ENCODE data around the gene NOBOX. TPM values are rescaled to one million over a fixed set of nuclear protein-coding genes. Genes with fewer than 3 reads are reported as not detected.
A peak's percentile ranks its signal among the peaks of the same experiment; 100 is the strongest.

Gene NOBOX
- total RNA-seq, 1 donor from 2014 or later: not detected

DNA sequence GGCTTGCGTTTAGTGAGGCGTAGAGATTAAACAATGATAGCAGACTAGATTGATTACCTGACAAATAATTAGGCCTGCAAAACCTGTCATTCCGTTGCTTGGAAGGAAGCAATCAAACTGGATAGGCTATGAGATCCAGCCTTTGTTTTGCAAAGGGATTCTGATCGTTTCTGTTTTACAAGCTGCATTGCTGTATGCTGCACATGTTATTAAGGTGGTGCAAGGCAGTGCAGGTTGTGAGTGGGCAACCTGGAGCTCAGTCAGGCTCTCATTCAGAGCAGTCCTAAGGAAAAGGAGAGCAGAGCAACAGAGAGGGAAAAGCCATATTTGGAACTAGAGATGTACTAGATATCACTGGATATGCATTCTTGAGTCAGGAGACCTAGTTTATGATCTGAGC is 6.9 kb upstream of the NOBOX start:
- H3K9me3 Mint-ChIP-seq: no peaks in the 10 kb centered on the region
- H3K4me1 Mint-ChIP-seq (ENCODE audit: low read depth): no peaks in the 10 kb centered on the region
- H3K27me3 Mint-ChIP-seq (ENCODE audit: insufficient read depth): peaks cover 14% of the 10 kb centered on the region
- no peak for DNase-seq (ENCODE audit: low spot score)
- no peak overlapping the region for H3K27ac Mint-ChIP-seq
- H3K4me3 Mint-ChIP-seq: no peak overlapping the region
- intact Hi-C loops (cut with micrococcal nuclease): no loop called here
- H3K36me3 Mint-ChIP-seq (ENCODE audit: low read depth): no peaks in the 10 kb centered on the region

DNA sequence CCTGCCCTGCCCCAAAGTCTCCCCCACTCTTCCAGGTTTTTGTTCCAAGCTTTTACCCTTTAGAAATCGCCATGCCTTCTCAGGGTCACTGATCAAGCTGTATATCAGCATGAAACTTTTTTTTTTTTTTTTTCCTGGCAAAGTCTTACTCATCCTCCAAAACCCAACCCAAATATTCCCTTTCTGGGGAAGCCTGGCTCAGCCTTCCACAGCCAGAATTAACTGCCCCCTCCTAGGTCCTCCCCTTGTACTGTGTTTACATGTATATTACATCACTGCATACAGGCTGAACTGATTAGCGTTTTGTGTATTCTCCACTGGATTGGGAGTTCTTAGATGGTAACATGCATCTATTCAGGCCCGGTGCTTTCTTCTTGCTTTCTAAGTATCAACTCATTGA is 4.6 kb upstream of the NOBOX start:
- Mint-ChIP-seq H3K4me3 (no peak overlapping the region), H3K36me3 (ENCODE audit: low read depth) (no peaks in the 10 kb centered on the region), H3K27me3 (ENCODE audit: insufficient read depth) (peaks cover 9% of the 10 kb centered on the region), H3K9me3 (no peaks in the 10 kb centered on the region), H3K4me1 (ENCODE audit: low read depth) (no peaks in the 10 kb centered on the region), H3K27ac (no peak overlapping the region)
- intact Hi-C loops (cut with micrococcal nuclease): no loop called here
- no peak for DNase-seq (ENCODE audit: low spot score)

DNA sequence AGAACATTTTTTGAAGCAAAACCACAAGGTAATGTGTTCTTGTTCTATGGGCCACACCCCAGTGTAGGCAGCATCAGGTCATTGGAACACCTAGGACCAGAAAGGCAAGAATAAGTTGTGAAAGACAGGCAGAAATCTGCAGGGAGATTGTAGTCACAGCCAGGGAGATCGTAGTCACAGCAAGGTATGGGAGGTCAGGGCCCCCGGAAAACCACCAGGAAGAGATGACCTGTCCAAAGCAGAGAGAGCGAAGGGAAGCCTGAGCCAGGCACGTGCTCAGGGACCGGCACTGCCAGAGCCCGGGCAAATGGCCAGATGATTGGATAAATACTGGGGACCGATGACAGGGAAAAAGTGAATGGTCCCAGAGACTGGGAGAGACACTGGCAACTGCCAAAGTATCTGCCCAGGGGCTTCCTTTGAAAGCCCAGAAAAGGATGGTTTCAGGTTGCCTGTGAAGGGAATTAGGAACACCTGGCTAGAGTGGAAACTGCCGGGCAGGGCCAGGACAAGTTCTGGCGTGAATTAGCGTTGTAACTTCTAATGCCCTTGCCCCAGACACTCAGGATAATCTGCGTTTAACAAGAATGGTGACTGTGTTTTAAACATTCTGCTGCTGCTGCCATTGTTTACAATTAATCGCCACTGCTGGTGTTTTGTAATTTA is 3.9 kb upstream of the NOBOX start:
- H3K27ac Mint-ChIP-seq: no peak overlapping the region
- no peaks in the 10 kb centered on the region for H3K4me1 Mint-ChIP-seq (ENCODE audit: low read depth)
- H3K9me3 Mint-ChIP-seq: no peaks in the 10 kb centered on the region
- H3K4me3 Mint-ChIP-seq: no peak overlapping the region
- no peak for DNase-seq (ENCODE audit: low spot score)
- peaks cover 9% of the 10 kb centered on the region for H3K27me3 Mint-ChIP-seq (ENCODE audit: insufficient read depth)
- intact Hi-C loops (cut with micrococcal nuclease): no loop called here
- H3K36me3 Mint-ChIP-seq (ENCODE audit: low read depth): no peaks in the 10 kb centered on the region

DNA sequence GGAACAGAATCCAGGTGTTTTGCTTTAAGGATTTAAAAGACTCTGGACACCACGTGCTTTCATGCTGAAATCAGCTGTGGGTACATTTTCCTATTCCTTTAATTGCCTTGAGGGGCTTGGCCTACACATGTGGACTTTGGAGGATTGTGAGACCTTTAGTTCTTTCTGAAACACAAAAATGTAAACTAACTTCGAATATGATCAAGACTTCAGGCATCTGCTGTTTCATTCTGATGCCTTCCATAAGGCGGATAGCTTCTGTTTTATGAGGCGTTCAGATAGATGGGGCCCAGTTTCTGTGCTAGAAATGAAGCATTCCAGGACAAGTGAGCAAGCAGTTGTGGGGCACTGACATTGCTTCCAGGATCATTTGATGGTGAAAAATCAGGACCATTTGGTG is 1.5 kb upstream of the NOBOX start:
- intact Hi-C loops (cut with micrococcal nuclease): no loop called here
- Mint-ChIP-seq H3K27me3 (ENCODE audit: insufficient read depth) (peaks cover 9% of the 10 kb centered on the region), H3K4me3 (no peak overlapping the region), H3K27ac (no peak overlapping the region), H3K36me3 (ENCODE audit: low read depth) (no peaks in the 10 kb centered on the region), H3K4me1 (ENCODE audit: low read depth) (no peaks in the 10 kb centered on the region), H3K9me3 (no peaks in the 10 kb centered on the region)
- DNase-seq (ENCODE audit: low spot score): no peak

DNA sequence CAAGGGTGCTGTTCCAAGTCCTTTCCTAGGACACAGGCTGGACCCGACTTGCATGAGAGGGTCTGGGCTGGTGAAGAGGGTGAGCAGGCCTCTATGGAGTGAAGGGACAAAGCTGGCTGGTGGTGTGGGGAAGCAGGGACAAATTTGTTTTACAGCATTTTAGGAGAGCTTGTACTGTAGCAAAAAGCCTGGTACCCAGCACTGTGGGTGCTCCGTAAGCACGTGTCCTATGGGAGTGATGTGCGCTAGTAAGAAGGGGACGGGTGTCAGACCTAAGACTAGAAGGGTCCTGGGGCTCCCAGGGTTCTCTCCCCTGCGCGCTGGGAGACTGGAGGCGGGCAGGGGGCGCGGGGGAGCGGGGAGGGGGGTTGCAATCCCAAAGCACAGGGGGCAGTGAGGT is 391 bp downstream of the NOBOX start:
- intact Hi-C loops (cut with micrococcal nuclease): no loop called here

DNA sequence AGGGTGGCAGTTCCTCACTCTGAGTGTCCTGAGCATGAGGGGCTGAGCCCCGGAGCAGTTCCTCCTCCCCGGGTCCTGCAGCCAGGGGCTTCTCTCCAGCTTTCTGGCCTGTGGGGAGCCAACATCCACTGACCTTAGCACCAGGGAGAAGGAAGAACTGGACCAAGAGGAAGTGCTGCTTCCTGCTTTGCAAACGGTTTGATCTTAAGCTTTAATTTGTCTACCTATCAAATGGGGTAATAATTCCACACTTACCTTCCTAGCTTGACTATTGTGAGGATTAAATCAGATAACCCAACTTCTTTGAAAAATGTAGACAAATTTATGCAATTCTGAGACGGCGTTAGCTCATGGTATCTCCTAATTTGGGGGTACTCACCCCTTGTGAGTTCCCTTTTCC is 2.0 kb downstream of the NOBOX start:
- intact Hi-C loops (cut with micrococcal nuclease): no loop called here
- Mint-ChIP-seq H3K9me3 (no peaks in the 10 kb centered on the region), H3K4me3 (no peak overlapping the region), H3K4me1 (ENCODE audit: low read depth) (no peaks in the 10 kb centered on the region), H3K27me3 (ENCODE audit: insufficient read depth) (peaks cover 2% of the 10 kb centered on the region), H3K36me3 (ENCODE audit: low read depth) (no peaks in the 10 kb centered on the region), H3K27ac (no peak overlapping the region)
- no peak for DNase-seq (ENCODE audit: low spot score)

More for the DNA sequence above, 391 bp downstream of the NOBOX start:
- no peaks in the 10 kb centered on the region for H3K4me1 Mint-ChIP-seq (ENCODE audit: low read depth)
- no peak overlapping the region for H3K4me3 Mint-ChIP-seq
- no peaks in the 10 kb centered on the region for H3K36me3 Mint-ChIP-seq (ENCODE audit: low read depth)
- DNase-seq (ENCODE audit: low spot score): no peak
- no peak overlapping the region for H3K27ac Mint-ChIP-seq
- no peaks in the 10 kb centered on the region for H3K9me3 Mint-ChIP-seq
- peaks cover 7% of the 10 kb centered on the region for H3K27me3 Mint-ChIP-seq (ENCODE audit: insufficient read depth)

DNA sequence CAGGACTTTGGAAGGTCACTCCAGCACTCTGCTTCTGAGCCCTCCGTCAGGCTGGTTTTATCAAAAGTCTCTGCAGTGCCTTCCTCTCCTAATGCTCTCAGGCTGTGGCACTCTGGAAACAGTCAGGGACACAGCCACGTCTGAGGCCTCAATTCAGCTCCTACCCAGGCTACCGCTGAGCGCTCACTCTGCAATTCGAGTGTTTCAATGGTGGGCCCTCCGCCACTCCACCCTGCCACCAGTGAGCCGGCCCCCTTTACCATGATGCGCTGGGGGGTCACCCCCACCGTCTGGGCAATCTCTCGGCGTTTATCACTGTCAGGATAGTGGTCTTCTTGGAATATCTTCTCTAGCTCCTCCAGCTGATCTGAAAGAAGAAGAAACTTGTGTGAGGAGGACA is 3.5 kb downstream of the NOBOX start:
- Mint-ChIP-seq H3K27ac (no peak overlapping the region), H3K4me3 (no peak overlapping the region), H3K4me1 (ENCODE audit: low read depth) (no peaks in the 10 kb centered on the region), H3K36me3 (ENCODE audit: low read depth) (no peaks in the 10 kb centered on the region), H3K27me3 (ENCODE audit: insufficient read depth) (peaks cover 4% of the 10 kb centered on the region), H3K9me3 (no peaks in the 10 kb centered on the region)
- intact Hi-C loops (cut with micrococcal nuclease): no loop called here
- DNase-seq (ENCODE audit: low spot score): no peak

DNA sequence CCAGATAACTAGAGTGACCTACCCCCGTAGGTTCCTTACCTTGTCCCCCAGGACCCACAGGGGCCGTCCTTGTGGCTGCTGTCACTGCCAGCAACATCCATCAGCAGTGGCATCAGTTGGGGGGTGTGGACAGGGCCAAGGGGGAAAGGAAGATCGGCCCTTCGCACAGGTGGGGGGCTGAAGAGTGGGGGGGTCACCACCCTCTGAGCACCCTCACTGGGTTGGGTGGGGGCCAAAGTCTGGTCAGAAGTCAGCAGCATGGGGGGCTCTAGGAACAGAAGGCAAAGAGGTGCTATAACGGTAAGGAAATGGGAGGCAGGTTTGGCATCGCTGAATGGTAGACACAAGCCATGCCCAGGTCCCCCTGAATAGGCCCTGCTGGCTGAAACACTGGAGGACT is 4.6 kb downstream of the NOBOX start:
- Mint-ChIP-seq H3K4me1 (ENCODE audit: low read depth) (no peaks in the 10 kb centered on the region), H3K27me3 (ENCODE audit: insufficient read depth) (peaks cover 4% of the 10 kb centered on the region), H3K36me3 (ENCODE audit: low read depth) (no peaks in the 10 kb centered on the region), H3K4me3 (no peak overlapping the region), H3K27ac (no peak overlapping the region), H3K9me3 (no peaks in the 10 kb centered on the region)
- intact Hi-C loops (cut with micrococcal nuclease): no loop called here
- DNase-seq (ENCODE audit: low spot score): no peak

DNA sequence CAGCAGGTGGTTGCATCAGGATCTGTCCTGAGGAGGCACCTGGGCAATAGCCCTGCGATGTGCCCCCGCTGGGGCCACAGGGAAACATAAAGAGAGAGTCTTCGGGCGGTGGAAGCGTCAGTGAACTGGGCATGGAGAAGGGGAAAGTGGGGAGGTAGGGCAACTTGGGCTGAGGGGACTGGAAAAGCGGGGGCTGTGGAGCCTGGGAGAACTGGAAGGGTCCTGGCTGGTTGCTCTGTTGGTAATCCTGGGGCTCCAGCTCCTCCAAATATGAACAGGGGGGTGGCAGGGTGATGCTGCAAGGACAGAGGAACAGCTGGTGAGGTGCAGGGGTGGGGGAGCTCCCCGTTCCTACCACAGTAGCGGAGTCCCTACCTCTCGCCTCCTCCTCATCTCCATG is 5.2 kb downstream of the NOBOX start:
- H3K36me3 Mint-ChIP-seq (ENCODE audit: low read depth): no peaks in the 10 kb centered on the region
- DNase-seq (ENCODE audit: low spot score): no peak
- peaks cover 4% of the 10 kb centered on the region for H3K27me3 Mint-ChIP-seq (ENCODE audit: insufficient read depth)
- intact Hi-C loops (cut with micrococcal nuclease): no loop called here
- H3K9me3 Mint-ChIP-seq: no peaks in the 10 kb centered on the region
- H3K27ac Mint-ChIP-seq: no peak overlapping the region
- H3K4me1 Mint-ChIP-seq (ENCODE audit: low read depth): no peaks in the 10 kb centered on the region
- no peak overlapping the region for H3K4me3 Mint-ChIP-seq

DNA sequence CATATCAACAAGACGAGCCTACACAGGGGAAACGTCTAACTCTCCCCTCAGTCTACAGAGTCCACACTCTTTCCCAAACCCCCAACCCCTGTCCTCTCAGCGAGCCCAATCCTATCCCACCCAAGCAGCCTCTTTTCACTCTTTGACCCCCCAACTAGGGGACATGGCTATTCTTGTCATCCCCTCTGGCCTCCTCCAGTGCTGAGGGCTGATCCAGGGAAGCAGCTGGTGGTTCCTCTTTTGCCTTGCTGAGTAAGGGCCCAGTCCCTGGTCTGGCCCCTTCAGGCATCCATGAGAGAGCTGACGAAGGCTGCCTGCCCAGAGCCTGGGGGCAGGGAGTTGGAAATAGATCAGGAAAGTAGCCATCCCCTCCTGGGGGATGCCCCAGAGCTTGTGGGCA is 6.4 kb downstream of the NOBOX start:
- H3K36me3 Mint-ChIP-seq (ENCODE audit: low read depth): no peaks in the 10 kb centered on the region
- no peak overlapping the region for H3K4me3 Mint-ChIP-seq
- H3K27ac Mint-ChIP-seq: no peak overlapping the region
- H3K27me3 Mint-ChIP-seq (ENCODE audit: insufficient read depth): peaks cover 4% of the 10 kb centered on the region
- peaks cover under 1% of the 10 kb centered on the region for H3K4me1 Mint-ChIP-seq (ENCODE audit: low read depth)
- H3K9me3 Mint-ChIP-seq: no peaks in the 10 kb centered on the region
- intact Hi-C loops (cut with micrococcal nuclease): no loop called here
- no peak for DNase-seq (ENCODE audit: low spot score)

DNA sequence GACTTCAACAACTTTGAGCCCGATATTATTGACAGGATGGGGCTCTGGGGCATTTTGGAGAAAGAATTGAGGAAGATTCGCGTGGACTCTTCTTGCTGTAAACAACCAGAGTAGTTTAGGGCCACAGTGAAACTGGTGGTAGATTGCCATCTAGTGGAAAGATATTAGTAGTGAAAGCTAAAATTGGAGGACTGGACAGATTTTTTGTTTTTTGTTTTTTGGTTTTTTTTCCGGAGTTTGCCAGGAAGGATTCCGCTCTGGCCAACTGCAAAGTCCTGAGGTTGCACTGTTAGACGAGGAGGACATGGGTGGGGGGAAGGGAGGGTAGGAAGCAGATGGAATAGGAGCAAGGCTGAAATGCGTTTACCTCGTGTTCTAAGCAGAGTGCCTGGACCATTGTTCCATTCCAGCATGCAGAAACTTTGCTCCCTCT is 11.7 kb downstream of the NOBOX start:
- peaks cover 2% of the 10 kb centered on the region for H3K27me3 Mint-ChIP-seq (ENCODE audit: insufficient read depth)
- no peak overlapping the region for H3K27ac Mint-ChIP-seq
- H3K9me3 Mint-ChIP-seq: no peaks in the 10 kb centered on the region
- H3K4me3 Mint-ChIP-seq: no peak overlapping the region
- intact Hi-C loops (cut with micrococcal nuclease): loop anchor here (1.0 to 2.0 kb wide), 2 partner anchors 45 to 263 kb away; no protein-coding TSS in a partner anchor
- peak; percentile 7 for DNase-seq (ENCODE audit: low spot score)
- no peaks in the 10 kb centered on the region for H3K36me3 Mint-ChIP-seq (ENCODE audit: low read depth)
- peaks cover 4% of the 10 kb centered on the region for H3K4me1 Mint-ChIP-seq (ENCODE audit: low read depth)

DNA sequence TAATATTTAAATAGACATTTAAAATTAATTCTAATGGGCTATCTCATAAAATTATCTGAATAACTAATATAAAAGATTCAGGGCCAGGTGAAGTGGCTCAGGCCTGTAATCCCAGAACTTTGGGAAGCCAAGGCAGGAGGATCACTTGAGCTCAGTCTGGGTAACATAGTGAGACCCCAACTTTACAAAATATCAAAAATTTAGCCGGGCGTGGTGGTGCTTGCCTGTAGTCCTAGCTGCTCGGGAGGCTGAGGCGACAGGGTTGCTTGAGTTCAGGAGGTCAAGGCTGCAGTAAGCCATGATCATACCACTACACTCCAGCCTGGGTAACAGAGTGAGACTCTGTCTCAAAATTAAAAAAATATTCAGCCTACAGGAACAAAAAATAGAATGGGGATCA is 12.5 kb downstream of the NOBOX start:
- Mint-ChIP-seq H3K36me3 (ENCODE audit: low read depth) (no peaks in the 10 kb centered on the region), H3K4me1 (ENCODE audit: low read depth) (peaks cover 4% of the 10 kb centered on the region), H3K27me3 (ENCODE audit: insufficient read depth) (peaks cover 2% of the 10 kb centered on the region), H3K27ac (no peak overlapping the region), H3K9me3 (no peaks in the 10 kb centered on the region), H3K4me3 (no peak overlapping the region)
- DNase-seq (ENCODE audit: low spot score): no peak
- intact Hi-C loops (cut with micrococcal nuclease): loop anchor here (1.0 to 2.0 kb wide), 2 partner anchors 46 to 262 kb away; no protein-coding TSS in a partner anchor

DNA sequence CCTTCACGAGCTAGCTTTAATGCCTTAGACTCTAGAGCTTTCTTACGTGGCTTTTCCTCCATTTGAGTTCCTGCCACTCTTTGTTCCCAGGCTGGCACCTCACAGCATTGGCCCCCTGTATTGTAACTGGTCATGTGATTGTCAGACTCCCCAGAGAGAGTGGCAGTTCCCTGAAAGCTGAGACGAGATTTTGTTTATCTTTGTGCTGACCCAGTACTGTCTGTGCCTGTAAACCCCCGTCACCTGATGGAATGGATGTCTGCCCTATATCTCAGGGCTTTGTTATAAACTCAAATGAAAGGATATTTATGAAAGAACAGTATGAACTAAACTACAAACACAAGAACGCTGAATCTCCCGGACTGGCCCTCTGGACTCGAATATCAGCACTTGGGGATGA is 13.0 kb downstream of the NOBOX start:
- no peak overlapping the region for H3K27ac Mint-ChIP-seq
- H3K9me3 Mint-ChIP-seq: no peaks in the 10 kb centered on the region
- H3K36me3 Mint-ChIP-seq (ENCODE audit: low read depth): no peaks in the 10 kb centered on the region
- intact Hi-C loops (cut with micrococcal nuclease): loop anchor here (2.0 kb wide), 1 partner anchor 262 kb away; no protein-coding TSS in a partner anchor
- peaks cover 4% of the 10 kb centered on the region for H3K4me1 Mint-ChIP-seq (ENCODE audit: low read depth)
- H3K27me3 Mint-ChIP-seq (ENCODE audit: insufficient read depth): peaks cover 1% of the 10 kb centered on the region
- DNase-seq (ENCODE audit: low spot score): no peak
- H3K4me3 Mint-ChIP-seq: no peak overlapping the region

DNA sequence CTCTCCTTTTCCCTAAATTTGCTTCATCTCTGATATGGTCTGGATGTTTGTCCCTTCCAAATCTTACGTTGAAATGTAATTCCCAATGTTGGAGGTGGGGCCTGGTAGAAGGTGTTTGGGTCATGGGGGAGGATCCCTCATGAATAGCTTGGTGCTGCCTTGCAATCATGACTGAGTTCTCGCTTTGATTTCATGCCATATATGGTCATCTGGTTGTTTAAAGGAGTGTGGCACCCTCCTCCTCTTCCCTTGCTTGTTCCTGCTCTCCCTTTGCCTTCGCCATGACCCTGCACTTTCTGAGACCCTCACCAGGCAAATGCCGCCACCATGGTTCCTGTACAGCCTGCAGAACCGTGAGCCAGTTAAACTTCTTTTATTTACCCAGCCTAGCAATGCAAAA is 14.5 kb downstream of the NOBOX start:
- H3K27me3 Mint-ChIP-seq (ENCODE audit: insufficient read depth): no peaks in the 10 kb centered on the region
- DNase-seq (ENCODE audit: low spot score): no peak
- peaks cover 18% of the 10 kb centered on the region for H3K4me1 Mint-ChIP-seq (ENCODE audit: low read depth)
- no peak overlapping the region for H3K4me3 Mint-ChIP-seq
- H3K36me3 Mint-ChIP-seq (ENCODE audit: low read depth): no peaks in the 10 kb centered on the region
- H3K9me3 Mint-ChIP-seq: no peaks in the 10 kb centered on the region
- intact Hi-C loops (cut with micrococcal nuclease): no loop called here
- no peak overlapping the region for H3K27ac Mint-ChIP-seq

All from activated T-helper 1 cell treated with anti-CD3 and anti-CD28 coated beads, Interleukin-12 subunit alpha, Interleukin-12 subunit beta, Interleukin-2, Interleukin-4 antibody, amounts not matched to agents 30 ng/mL and 10 ng/mL and 1 ng/mL, durations not matched to agents 14 hours and 24 hours and 36 hours (primary cell).